K562 (cell line): ENCODE data around the gene TNPO3. TPM values are rescaled to one million over a fixed set of nuclear protein-coding genes. Genes with fewer than 3 reads are reported as not detected.

Experiments used
- FIP1L1 ChIP-seq: fragments of 200-400 bp; formaldehyde crosslinking; IDR thresholded peaks from 2 replicates; pipeline ENCODE4 v1.6.1; 2018; ENCODE audit warnings: mild to moderate bottlenecking, low read depth, low read length; ENCODE audit not compliant: poor library complexity, severe bottlenecking
- ID3 ChIP-seq, 2 experiments: fragments of 250-450 bp in 1 of 2; fragments of 450-650 bp in 1 of 2; sonication (Bioruptor Pico) in 1 of 2; IDR thresholded peaks; 2 replicates each; pipeline versions ENCODE4 v1.6.1 to v1.8.0; 2016 to 2021; ENCODE audit warnings: mild to moderate bottlenecking in 2 of 2, moderate library complexity in 2 of 2, missing compliant biosample characterization in 1 of 2, missing genetic modification characterization in 1 of 2
- POLR2G ChIP-seq: fragments of 200-400 bp; formaldehyde crosslinking; IDR thresholded peaks from 2 replicates; pipeline ENCODE4 v1.6.1; 2017; ENCODE audit warnings: low read depth, mild to moderate bottlenecking, antibody characterized with exemption, low read length, moderate library complexity
- RBM22 ChIP-seq: fragments of 200-400 bp; formaldehyde crosslinking; IDR thresholded peaks from 2 replicates; pipeline ENCODE4 v1.6.1; 2018; ENCODE audit warnings: low read length, low read depth; ENCODE audit not compliant: poor library complexity, severe bottlenecking
- RNF219 ChIP-seq: fragments of 250-450 bp; sonication (Bioruptor Pico); IDR thresholded peaks from 2 replicates; pipeline ENCODE4 v1.5.0; 2022; ENCODE audit warnings: mild to moderate bottlenecking
- ZNF121 ChIP-seq: sonication (generic); formaldehyde crosslinking; conservative IDR thresholded peaks from 2 replicates; pipeline ENCODE4 v1.8.0; 2022; ENCODE audit warnings: missing genetic modification reagents
- ZNF431 ChIP-seq: sonication (generic); formaldehyde crosslinking; IDR thresholded peaks from 2 replicates; pipeline ENCODE4 v1.8.0; 2022; ENCODE audit warnings: mild to moderate bottlenecking, missing genetic modification reagents
- polyA plus RNA-seq, 8 experiments: library from polyadenylated mRNA; depleted of rRNA in 4 of 8; stranded (reverse) in 5 of 8; unstranded in 3 of 8; fragments of >200 nt; fragmentation: Nextera tagmentation in 2 of 8; fragmentation: Illumina TruSeq in 1 of 8; extraction: Ambion mirVana in 2 of 8; extraction: Trizol in 1 of 8; gene quantifications; 2 replicates each; pipeline versions ENCODE4 v1.2.1 to v1.2.3, GENCODE V29; 2011 to 2014; ENCODE audit warnings: inconsistent platforms in 1 of 8, missing spikeins in 1 of 8
- total RNA-seq, 7 experiments: library from RNA; depleted of rRNA in 6 of 7; stranded (reverse); fragments of >200 nt in 6 of 7; fragmentation: Illumina TruSeq in 2 of 7; extraction: Trizol in 2 of 7; gene quantifications; 2 replicates each; pipeline versions ENCODE4 v1.2.1 to v1.2.3, GENCODE V29; 2011 to 2021; ENCODE audit warnings: low replicate concordance in 1 of 7

The TNPO3 gene
- total and polyA plus RNA-seq, 9 of the 15 experiments (the other 6 are each of a cell fraction or from before 2014, with no cell fraction given), result 35.8 to 125 (median 110) TPM

- TF ChIP-seq ID3 (CRISPR knock-in tag; IDR thresholded peaks at IDR 0.05) (no peak), ID3 (tag; IDR thresholded peaks at IDR 0.05) (no peak), RNF219 (CRISPR knock-in tag) (no peak), RBM22 (peak; percentile 65), POLR2G (peak; percentile 73), ZNF431 (no peak), FIP1L1 (peak; percentile 49), ZNF121 (CRISPR knock-in tag) (no peak)
These were observed 107.7 kb downstream of the TNPO3 start (continued) for GRCh38 chr7:128946936-128947830.
